Body of pancreas (tissue), 4 donors: ENCODE results near the gene CDK11B.

Experiments used
- CTCF ChIP-seq, 7 experiments: fragments of 450-650 bp in 4 of 7; fragments of 200-600 bp in 3 of 7; sonication (generic) in 3 of 7; IDR thresholded peaks; one replicate each; pipeline ENCODE4 v1.5.1; 2016 to 2019; ENCODE audit warnings: antibody characterized with exemption in 7 of 7
- POLR2A ChIP-seq, 3 donors: fragments of 450-650 bp; IDR thresholded peaks; one replicate each; pipeline ENCODE4 v1.6.1; 2016; ENCODE audit warnings: antibody characterized with exemption in 3 of 3, mild to moderate bottlenecking in 2 of 3

- TF ChIP-seq POLR2A (IDR thresholded peaks at IDR 0.05) (no peak), CTCF (IDR thresholded peaks at IDR 0.05) (no peak)
Observed at GRCh38 chr1:1605034-1605591, 53.7 kb downstream of the CDK11B start.
